Inflammatory macrophage treated with lipopolysaccharide for 4 hours (primary cell): ENCODE results near the gene RAD9B.

Source experiments
- DNase-seq: peaks from one replicate; pipeline ENCODE4 v3.0.0-alpha.2; 2020

Gene RAD9B

GRCh38 chr12:110528277-110528839 is 26.2 kb downstream of the RAD9B start:
- no peak for DNase-seq

DNA sequence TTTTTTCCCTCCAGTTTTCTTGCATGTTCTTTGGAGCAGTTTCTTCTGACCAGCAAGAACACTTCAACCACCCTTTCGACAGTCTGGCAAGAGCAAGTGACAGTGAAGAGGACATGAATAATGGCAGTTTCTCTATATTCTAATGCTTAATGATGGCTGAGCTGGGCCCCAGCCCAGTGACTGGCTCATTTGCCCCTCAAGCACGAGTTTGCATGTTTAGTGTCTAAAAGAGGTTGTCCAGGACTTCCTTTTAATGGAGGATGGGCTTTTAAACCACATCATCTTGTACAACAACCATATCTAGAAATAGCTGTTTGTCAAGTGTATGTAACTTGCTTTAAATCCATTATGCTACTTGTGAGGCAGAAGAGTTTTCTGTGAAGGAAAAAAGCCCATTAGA is 28.4 kb downstream of the RAD9B start:
- no peak for DNase-seq

DNA sequence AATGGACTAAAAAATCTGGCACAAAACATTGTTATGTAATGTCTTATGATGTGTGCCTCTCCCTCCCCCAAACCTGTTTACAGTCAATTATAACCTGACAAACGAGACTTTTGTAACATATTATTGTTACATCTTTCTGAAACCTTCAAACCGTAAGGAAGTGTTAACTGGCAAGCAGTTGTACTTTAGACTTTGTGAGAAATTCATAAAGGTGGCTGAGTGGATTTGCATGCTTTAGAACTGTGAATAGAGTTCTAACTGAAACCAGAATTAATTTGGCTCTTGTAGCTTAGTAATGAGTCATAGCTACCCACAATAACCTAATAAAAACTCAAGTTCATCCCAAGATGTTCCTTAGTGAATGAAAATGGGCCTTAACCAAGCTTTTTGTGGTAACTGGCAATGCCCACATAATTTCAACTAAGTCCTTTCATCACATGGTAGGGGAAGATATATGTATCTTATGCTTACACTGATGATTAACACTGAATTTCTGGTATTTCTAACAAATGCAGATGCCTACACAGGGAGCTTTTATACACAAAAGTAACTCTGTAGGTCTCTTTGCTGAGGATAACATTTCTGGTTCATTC is 29.7 kb downstream of the RAD9B start:
- no peak for DNase-seq

DNA sequence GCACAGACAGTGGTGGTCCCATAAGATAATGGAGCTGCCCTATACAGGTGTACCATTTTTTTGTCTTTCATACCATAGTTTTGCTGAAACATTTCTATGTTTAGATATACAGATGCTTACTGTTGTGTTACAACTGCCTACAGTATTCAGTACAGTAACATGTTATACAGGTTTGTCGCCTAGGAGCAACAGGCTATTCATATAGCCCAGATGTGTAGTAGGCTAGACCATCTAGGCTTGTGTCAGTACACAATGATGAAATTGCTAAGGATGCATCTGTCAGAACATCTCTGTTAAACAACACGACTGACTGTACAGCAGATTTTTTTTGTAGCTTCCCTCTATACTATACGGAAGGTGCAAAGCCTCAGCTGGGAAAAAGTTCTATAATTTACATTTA is 30.5 kb downstream of the RAD9B start:
- DNase-seq = no peak

DNA sequence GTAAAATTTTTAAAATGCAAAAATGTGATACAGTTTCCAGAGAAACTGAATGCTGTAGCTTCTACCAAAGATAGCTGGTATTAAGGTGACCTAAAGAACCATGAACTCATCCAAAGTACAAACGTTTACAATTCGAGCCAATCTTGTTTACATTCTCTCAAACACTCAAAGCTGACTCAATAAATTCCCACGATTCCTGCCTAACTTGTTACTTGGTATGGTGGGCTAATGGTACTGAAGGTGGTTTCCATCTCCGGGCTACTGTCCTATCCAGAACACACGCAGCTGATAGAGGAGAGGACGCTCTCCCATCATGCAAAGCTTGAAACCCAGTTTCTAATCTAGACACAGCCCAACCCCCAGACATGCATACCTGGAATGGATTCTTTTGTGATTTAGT is 31.5 kb downstream of the RAD9B start:
- no peak for DNase-seq

DNA sequence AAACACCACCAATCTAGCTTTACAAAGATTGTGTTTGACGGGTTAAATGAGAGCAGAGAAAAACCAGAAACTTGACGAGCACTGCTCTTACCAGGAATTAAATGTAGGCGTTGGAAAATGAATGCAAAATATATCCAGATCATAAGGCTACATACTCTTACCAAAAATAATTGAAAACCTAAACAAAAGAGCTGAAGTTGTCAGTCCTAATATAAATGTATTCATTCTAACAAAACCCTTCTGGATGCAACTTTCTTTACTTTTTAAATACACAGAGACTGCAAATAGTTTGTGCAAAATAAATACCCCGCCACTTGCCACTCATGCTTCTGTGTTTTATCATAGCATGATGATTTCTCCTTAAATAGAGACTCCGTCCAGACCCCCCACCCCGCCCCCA is 32.7 kb downstream of the RAD9B start:
- no peak for DNase-seq

DNA sequence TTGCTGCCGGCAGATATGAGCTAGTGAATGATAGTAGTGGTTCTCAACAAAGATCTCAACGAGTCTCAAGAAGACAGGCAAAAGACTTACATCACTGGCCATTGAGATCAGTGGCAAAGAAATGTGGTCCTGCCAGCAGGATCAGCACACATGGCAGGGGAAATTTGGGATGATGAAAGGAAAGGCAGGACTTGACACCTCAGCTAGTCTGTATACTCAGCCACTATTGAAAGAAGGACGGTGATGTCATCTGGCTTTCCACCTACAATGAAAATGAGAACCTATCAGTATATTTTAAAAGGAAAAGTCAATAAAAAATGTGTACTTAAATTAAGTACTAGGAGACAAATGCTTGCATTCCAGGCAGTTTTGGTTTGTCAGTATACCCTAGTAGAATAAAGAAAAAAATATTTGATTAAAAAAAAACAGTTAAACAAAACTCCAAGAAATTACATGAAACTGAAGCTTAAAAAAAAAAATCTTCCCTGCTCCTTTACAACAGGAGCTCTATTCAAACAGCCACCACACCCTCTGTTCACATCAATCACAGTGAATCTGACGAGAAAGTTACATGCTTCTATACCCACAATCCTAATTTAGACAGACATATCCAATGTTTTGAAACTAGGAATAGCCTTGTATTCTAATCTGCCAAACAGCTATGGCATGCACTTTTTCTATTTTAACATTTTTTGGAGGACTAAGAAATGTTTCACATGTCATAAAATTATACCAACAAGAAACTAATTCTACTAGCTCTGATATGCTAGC is 34.9 kb downstream of the RAD9B start:
- DNase-seq = no peak

DNA sequence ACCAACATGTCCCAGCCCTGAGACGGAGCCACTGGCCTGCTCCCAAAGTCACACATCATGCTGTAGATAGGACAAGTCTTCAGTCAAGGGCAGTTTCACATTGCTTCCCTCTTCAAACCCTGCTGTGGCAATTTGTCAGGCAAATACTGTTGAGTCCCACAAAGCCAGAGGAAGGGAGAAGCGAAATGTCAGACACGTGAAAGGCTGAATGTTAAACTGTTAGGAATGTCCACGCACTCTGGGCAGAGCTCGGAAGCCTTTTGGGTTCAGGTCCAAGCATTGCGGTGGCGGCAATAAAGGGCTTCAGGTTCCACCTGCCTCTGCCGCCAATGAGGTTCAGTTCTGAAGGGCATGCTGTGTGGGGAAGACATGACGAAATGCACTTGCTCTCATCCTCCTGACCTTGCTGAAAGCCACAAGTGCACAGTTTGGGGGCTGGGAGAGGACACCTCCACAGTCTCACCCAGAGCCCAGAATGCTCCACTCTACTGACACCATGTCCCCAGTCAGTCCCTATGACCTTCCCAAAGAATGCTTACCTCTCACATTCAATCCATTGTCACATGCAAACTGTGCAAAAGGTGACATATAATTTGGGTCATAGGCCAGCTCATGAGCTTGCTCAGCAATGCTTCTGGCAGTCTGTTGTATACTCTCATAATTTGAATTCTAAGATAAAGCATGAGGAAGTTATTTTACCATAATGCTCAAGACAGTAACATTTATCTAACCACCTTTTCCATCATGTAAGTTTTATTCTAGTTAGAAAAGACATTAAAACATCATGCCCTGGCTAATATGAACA is 35.7 kb downstream of the RAD9B start:
- no peak for DNase-seq

DNA sequence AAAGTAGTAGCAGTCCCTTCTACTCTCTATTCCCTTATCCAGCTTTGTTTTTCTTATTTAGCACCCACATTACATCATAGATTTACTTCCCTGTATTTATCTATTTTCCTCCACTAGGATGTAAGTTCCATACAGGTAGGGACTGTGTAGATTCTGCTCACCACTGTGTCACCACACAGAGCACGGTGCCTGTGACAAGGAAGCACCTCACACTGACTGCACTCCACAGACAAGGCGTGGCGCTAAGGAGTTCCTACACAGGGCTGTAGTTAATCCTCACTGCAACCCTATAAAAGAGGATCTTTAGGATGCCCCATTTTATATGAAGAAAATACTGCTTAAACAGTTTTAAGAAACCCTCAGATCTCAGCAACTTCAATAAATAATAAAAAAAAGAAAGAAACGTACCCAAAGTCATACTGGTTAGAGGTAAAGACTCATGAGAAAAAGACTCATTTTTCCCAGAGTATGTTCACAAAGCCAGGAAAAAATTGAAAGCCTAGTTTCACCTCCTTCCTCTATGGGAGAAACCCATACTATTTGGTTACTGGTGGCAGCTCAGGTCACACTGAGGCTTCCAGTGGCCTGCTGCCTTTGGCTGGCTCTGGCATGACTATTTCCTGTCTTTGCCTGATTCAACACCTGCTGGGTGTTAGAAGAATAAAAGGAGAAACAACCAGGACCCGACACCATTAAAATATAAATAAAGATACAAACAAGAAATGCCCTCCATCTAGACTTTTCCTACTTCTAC is 36.9 kb downstream of the RAD9B start:
- no peak for DNase-seq

DNA sequence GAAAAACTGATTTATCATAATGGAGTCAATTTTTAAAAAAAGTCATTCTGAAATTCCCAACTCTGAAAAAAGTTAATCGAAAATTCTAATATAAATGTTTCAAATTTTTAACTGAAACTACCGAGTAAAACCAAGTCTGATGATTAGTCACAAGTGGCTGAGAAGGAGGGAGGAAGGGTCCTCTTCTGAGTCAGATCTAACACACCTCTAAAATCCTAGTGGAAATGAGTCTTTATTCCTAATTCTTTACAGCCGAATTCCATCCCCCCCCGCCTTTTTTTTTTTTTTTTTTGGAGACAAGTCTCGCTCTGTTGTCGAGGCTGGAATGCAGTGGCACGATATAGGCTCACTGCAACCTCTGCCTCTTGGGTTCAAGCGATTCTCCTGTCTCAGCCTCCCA is 37.9 kb downstream of the RAD9B start:
- no peak for DNase-seq

DNA sequence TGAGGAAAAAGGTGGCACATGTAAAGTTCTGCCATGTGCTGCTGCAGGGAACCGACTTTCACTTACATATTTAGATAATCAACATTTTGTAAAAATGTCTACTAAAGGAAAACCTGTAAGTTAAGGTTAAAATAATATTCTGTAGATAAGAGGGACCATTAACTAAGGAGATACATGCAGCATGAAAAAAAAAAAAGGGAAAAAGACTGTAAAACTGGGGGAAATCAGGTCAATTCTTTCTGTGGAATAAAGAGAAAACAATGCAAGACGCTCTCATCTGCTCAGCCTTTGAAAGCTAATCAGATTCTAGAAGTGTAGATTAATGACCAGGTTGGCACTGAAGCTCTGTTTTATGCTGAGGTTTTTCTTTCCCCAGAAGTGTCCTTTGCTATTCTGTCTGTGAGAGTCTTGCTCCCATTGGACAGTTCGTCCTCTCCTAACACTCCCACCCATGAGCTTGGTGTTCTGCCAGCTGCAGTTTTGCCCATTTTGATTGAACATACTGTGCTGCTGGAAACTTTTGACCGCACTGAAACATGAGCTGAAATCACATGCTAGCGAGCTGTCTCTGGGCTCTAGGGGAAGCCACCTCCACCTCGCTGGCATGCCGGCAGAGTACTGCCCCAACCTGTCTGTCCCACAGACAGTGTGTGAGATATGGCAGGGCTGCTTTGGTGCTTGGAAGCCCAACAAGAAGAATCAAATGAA is 41.3 kb downstream of the RAD9B start:
- DNase-seq = no peak

DNA sequence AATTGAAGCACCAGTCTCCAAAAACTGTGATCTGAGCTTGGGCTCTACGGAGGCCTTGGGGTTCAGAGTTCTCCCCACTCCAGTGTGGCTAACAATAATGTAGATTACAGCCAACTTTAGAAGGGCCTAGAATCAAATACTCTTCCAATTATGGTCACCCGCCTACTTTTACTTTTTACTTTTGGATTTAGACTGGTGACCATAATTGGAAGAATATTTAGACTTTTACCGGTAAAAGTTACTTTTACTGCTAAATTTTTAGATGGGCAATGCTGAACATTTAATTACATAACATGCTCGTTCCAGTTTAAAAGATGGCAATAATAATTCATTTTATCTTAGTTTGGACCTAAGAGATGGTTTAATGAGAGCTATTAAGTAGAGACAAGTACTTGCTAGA is 41.8 kb downstream of the RAD9B start:
- DNase-seq = no peak

GRCh38 chr12:110545259-110545658 is 43.1 kb downstream of the RAD9B start:
- peak; percentile 83 for DNase-seq

- DNase-seq = no peak
Measured at GRCh38 chr12:110545812-110546211, 43.7 kb downstream of the RAD9B start.

- DNase-seq = no peak
Measured at GRCh38 chr12:110546339-110546738, 44.2 kb downstream of the RAD9B start.

DNA sequence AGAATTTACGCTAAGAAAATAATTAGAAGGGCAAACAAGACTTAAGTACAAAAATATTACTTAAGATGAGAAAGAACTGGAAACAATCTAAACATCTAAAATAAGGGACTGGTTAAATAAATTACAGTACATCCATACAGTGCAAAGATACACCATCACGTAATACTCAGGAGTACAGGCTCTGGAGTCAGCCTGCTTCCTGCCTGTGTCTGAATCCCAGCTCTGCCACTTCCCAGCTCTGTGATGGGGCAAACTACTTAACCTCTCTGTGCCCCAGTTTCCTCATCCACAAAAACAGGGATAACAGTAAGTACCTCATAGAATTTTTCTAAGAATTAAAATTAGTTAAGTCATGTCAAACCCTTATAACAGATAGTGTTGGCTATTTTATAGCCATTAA is 45.0 kb downstream of the RAD9B start:
- DNase-seq = no peak

DNA sequence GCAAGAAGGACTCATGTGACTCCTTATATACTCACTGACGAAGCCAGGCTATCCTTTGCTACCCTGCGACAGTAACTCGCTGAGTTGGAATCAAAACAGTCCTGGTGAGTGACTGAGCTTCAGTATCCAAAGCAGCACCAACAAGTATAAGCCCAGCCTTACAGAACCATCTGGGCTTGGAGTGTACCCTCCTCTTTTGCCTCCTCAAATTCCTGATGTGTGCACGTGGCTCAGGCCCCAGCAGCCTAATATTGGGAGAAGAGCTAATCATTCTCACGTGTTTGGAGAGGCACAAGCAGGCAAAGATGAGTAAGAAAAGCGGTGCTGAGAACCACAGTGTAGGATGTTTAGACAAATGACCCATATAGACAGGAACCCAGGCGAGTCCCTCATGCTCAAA is 46.5 kb downstream of the RAD9B start:
- no peak for DNase-seq

DNA sequence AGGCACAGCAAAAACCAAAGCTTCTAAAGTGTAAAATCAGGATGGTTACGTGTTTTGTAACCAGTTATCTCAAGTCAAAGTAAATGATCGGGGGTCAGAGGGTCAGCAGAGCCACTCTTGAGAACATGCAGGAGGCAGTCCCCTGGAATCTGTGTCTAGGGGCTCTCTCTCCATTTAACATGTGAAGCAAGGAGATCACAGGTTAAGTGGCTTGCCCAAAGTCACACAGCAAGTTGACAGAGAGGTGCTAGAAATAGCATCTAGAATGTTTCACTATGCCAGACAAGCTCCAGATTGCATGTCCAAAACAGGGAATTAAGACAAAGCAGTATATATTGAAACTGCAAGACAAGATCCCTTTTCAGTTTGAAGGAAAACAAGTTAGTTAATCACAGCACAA is 47.6 kb downstream of the RAD9B start:
- no peak for DNase-seq

DNA sequence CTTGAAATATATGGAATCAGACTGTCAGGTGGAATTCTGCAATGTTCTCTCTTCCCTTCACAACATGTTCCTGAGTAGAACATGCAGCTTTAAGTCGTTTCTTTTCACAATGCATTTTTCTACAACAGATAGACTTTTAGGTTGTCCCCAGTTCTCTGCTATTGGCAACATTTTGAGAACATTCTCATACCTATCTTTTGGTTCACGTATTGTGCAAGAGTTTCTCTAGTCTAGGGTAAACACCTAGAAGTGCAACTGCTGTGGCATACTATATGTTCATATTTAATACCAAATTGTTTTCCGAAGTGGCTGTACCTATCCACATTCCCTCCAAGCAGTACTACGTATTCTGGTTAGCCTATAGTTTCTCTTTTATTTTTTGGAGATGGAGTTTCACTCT is 48.9 kb downstream of the RAD9B start:
- no peak for DNase-seq
